Measurements from ENCODE around the gene SNPH.
A peak's percentile ranks its signal among the peaks of the same experiment; 100 is the strongest.

The SNPH gene

DNA sequence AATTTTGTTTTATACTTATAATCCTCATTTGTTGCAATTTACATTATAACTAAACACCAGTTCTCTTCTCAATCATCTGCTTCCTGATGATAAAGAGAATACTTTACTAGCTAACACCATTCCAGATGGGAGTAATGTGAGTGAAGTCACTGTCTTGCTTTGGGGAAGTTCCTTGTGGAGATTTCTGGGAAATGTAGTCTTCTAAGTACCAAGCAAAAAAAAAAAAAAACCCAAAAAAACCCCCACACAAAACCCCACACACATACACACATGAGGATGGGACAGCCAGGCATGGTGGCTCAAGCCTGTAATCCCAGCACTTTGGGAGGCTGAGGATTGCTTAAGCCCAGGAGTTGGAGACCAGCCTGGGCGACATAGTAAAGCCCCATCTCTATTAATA lies 2.2 kb upstream of the SNPH start:
- H3K27ac ChIP-seq, result no peak overlapping the region
- DNase-seq, result no peak
- H3K36me3 ChIP-seq, result no peaks in the 10 kb centered on the region
- no peaks in the 10 kb centered on the region for H3K9me3 ChIP-seq (ENCODE audit: severe bottlenecking)
- no peak overlapping the region for H3K4me3 ChIP-seq (ENCODE audit: low read depth, low read length)
- H3K27me3 ChIP-seq (ENCODE audit: insufficient read depth, low read depth, severe bottlenecking), result no peaks in the 10 kb centered on the region
- TF ChIP-seq, protein P1, sequence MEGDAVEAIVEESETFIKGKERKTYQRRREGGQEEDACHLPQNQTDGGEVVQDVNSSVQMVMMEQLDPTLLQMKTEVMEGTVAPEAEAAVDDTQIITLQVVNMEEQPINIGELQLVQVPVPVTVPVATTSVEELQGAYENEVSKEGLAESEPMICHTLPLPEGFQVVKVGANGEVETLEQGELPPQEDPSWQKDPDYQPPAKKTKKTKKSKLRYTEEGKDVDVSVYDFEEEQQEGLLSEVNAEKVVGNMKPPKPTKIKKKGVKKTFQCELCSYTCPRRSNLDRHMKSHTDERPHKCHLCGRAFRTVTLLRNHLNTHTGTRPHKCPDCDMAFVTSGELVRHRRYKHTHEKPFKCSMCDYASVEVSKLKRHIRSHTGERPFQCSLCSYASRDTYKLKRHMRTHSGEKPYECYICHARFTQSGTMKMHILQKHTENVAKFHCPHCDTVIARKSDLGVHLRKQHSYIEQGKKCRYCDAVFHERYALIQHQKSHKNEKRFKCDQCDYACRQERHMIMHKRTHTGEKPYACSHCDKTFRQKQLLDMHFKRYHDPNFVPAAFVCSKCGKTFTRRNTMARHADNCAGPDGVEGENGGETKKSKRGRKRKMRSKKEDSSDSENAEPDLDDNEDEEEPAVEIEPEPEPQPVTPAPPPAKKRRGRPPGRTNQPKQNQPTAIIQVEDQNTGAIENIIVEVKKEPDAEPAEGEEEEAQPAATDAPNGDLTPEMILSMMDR (IDR thresholded peaks at IDR 0.05; ENCODE audit: low read depth, low read length), result no peak

- DNase-seq, result peak; percentile 63
- H3K27ac ChIP-seq, result no peak overlapping the region
- TF ChIP-seq, protein P1 (IDR thresholded peaks at IDR 0.05; ENCODE audit: low read depth, low read length), result no peak
- no peak overlapping the region for H3K4me3 ChIP-seq (ENCODE audit: low read depth, low read length)
- no peaks in the 10 kb centered on the region for H3K27me3 ChIP-seq (ENCODE audit: insufficient read depth, low read depth, severe bottlenecking)
- no peaks in the 10 kb centered on the region for H3K36me3 ChIP-seq
- no peaks in the 10 kb centered on the region for H3K9me3 ChIP-seq (ENCODE audit: severe bottlenecking)
Observed at GRCh38 chr20:1264727-1265126, 1.4 kb upstream of the SNPH start.

DNA sequence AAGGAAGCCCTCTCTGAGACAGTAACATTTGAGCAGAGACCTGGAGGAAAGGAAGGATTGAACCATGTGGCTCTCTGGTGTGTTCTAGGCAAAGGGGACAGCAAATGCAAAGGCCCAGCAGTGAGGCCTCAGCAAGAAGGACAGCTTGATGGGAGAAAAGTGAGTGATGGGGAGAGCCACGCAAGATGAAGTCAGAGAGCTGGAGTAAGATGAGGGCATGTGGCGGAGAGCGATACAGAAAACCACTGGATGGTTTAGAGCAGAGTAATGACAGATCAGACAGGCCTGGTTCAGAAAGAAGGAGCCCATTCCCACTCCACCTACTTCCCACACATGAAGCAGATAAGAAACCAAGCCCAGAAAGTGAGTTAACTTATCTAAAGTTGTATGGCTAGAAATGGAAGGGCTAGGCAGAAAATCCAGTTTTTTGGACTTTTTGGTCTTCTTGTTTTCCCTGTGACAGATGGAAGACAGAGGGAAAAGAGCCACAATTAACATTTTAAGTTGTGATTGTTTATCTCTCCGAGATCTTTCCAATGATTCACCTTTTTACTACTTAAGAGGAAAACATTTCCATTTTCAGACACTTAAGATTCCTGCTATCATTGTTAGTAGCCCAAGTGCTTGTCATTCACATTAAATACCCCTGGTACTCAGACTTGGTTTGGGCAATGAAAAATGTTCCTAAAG lies 723 bp upstream of the SNPH start:
- no peaks in the 10 kb centered on the region for H3K36me3 ChIP-seq
- no peaks in the 10 kb centered on the region for H3K27me3 ChIP-seq (ENCODE audit: insufficient read depth, low read depth, severe bottlenecking)
- TF ChIP-seq, protein P1 (IDR thresholded peaks at IDR 0.05; ENCODE audit: low read depth, low read length), result no peak
- H3K4me3 ChIP-seq (ENCODE audit: low read depth, low read length), result peak overlapping the region; percentile 51
- no peak for DNase-seq
- no peaks in the 10 kb centered on the region for H3K9me3 ChIP-seq (ENCODE audit: severe bottlenecking)
- H3K27ac ChIP-seq, result no peak overlapping the region

DNA sequence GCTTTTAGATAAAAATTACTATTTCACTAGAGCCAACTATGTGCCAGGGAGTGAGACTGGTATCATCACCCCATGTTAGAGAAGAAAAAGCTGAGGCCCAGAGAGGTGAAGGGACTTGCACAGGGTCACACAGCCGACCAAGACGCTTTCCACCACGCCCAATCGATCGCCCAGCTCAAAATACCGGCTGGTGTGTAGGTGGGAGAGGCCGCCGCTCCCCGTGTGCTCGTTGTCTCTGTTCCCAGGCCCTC lies 253 bp upstream of the SNPH start:
- Histone ChIP-seq H3K9me3 (ENCODE audit: severe bottlenecking) (no peaks in the 10 kb centered on the region), H3K36me3 (no peaks in the 10 kb centered on the region), H3K27me3 (ENCODE audit: insufficient read depth, low read depth, severe bottlenecking) (no peaks in the 10 kb centered on the region), H3K27ac (no peak overlapping the region), H3K4me3 (ENCODE audit: low read depth, low read length) (peak overlapping the region; percentile 51)
- TF ChIP-seq, protein P1 (IDR thresholded peaks at IDR 0.05; ENCODE audit: low read depth, low read length), result no peak
- no peak for DNase-seq

GRCh38 chr20:1267161-1267560 lies 1.1 kb downstream of the SNPH start:
- no peaks in the 10 kb centered on the region for H3K27me3 ChIP-seq (ENCODE audit: insufficient read depth, low read depth, severe bottlenecking)
- no peaks in the 10 kb centered on the region for H3K9me3 ChIP-seq (ENCODE audit: severe bottlenecking)
- TF ChIP-seq, protein P1 (IDR thresholded peaks at IDR 0.05; ENCODE audit: low read depth, low read length), result no peak
- H3K4me3 ChIP-seq (ENCODE audit: low read depth, low read length), result no peak overlapping the region
- H3K36me3 ChIP-seq, result no peaks in the 10 kb centered on the region
- H3K27ac ChIP-seq, result no peak overlapping the region
- DNase-seq, result no peak

- Histone ChIP-seq H3K4me3 (ENCODE audit: low read depth, low read length) (no peak overlapping the region), H3K27ac (no peak overlapping the region), H3K36me3 (no peaks in the 10 kb centered on the region), H3K27me3 (ENCODE audit: insufficient read depth, low read depth, severe bottlenecking) (no peaks in the 10 kb centered on the region), H3K9me3 (ENCODE audit: severe bottlenecking) (no peaks in the 10 kb centered on the region)
- no peak for DNase-seq
- TF ChIP-seq, protein P1 (IDR thresholded peaks at IDR 0.05; ENCODE audit: low read depth, low read length), result no peak
Observed at GRCh38 chr20:1267809-1268374, 1.8 kb downstream of the SNPH start.
